ENCODE data around the gene DOP1B. TPM values are rescaled to one million over a fixed set of nuclear protein-coding genes. Genes with fewer than 3 reads are reported as not detected.

Gene DOP1B
- total RNA-seq, 6 donors from 2014 or later = 13.7 to 78.6 (median 23.0) TPM

- no peak for TF ChIP-seq EP300 (IDR thresholded peaks at IDR 0.05)
- no peak for TF ChIP-seq POLR2AphosphoS5 (IDR thresholded peaks at IDR 0.05)
- TF ChIP-seq CTCF (IDR thresholded peaks at IDR 0.05) = no peak
- no peak for TF ChIP-seq POLR2A (IDR thresholded peaks at IDR 0.05)
- H3K27ac ChIP-seq = no peak overlapping the region
- 95 to 98% methylated on average over 5 of the region's 5 CpGs for WGBS, 2 donors
- peaks cover 0 to 5% (median 2%) of the 10 kb centered on the region in 4 donors for H3K36me3 ChIP-seq
- H3K9me3 ChIP-seq = no peaks in the 10 kb centered on the region
- no peaks in the 10 kb centered on the region for H3K27me3 ChIP-seq
- ATAC-seq (ENCODE audit: low FRiP score in 2 of 2) (no peak), DNase-seq (no peak)
- H3K4me3 ChIP-seq = no peak overlapping the region
- H3K4me1 ChIP-seq = peaks cover 13 to 19% (median 14%) of the 10 kb centered on the region in 4 donors
Measured at GRCh38 chr21:36147911-36148310, 8.7 kb upstream of the DOP1B start.

- WGBS, 2 donors = 86 to 96% methylated on average over 3 of the region's 3 CpGs
- Histone ChIP-seq H3K4me3 (no peak overlapping the region), H3K9me3 (no peaks in the 10 kb centered on the region), H3K4me1 (peaks cover 13 to 19% (median 14%) of the 10 kb centered on the region in 4 donors), H3K27ac (no peak overlapping the region), H3K36me3 (peaks cover 0 to 5% (median 2%) of the 10 kb centered on the region in 4 donors), H3K27me3 (no peaks in the 10 kb centered on the region)
- TF ChIP-seq CTCF (IDR thresholded peaks at IDR 0.05) (no peak), POLR2A (IDR thresholded peaks at IDR 0.05) (no peak), EP300 (IDR thresholded peaks at IDR 0.05) (no peak), POLR2AphosphoS5 (IDR thresholded peaks at IDR 0.05) (no peak)
- ATAC-seq (ENCODE audit: low FRiP score in 2 of 2) = no peak
- DNase-seq = no peak
Measured at GRCh38 chr21:36148886-36149285, 7.7 kb upstream of the DOP1B start.

- peak overlapping the region in 1 of 4 donors; percentile 7 for H3K4me3 ChIP-seq
- peaks cover 13 to 20% (median 15%) of the 10 kb centered on the region in 4 donors for H3K4me1 ChIP-seq
- TF ChIP-seq POLR2AphosphoS5 (IDR thresholded peaks at IDR 0.05) (peak in 1 of 2 donors; percentile 25), EP300 (IDR thresholded peaks at IDR 0.05) (no peak), POLR2A (IDR thresholded peaks at IDR 0.05) (peak in 1 of 4 donors; percentile 13), CTCF (IDR thresholded peaks at IDR 0.05) (no peak)
- peak; percentile 87 to 93 for ATAC-seq (ENCODE audit: low FRiP score in 2 of 2)
- peaks cover 0 to 5% (median 2%) of the 10 kb centered on the region in 4 donors for H3K36me3 ChIP-seq
- 38 to 45% methylated on average over 6 to 7 of the region's 7 CpGs for WGBS, 2 donors
- no peaks in the 10 kb centered on the region for H3K27me3 ChIP-seq
- peak in 1 of 2 donors; percentile 83 for DNase-seq
- H3K9me3 ChIP-seq = no peaks in the 10 kb centered on the region
- peak overlapping the region; percentile 41 to 79 (median 74) for H3K27ac ChIP-seq
Measured at GRCh38 chr21:36149788-36150711, 6.6 kb upstream of the DOP1B start.

GRCh38 chr21:36155603-36156338, 853 bp upstream of the DOP1B start:
- peak in 1 of 2 donors; percentile 86 for ATAC-seq (ENCODE audit: low FRiP score in 2 of 2)
- WGBS, 2 donors = 7 to 47% methylated on average over 5 to 48 of the region's 53 CpGs
- peak in 1 of 2 donors; percentile 89 for DNase-seq

More at GRCh38 chr21:36155603-36156338, 853 bp upstream of the DOP1B start:
- Histone ChIP-seq H3K4me1 (peaks cover 11 to 25% (median 13%) of the 10 kb centered on the region in 4 donors), H3K4me3 (peak overlapping the region; percentile 61 to 90 (median 80)), H3K9me3 (no peaks in the 10 kb centered on the region), H3K27ac (peak overlapping the region; percentile 87 to 96 (median 88)), H3K36me3 (no peaks in the 10 kb centered on the region), H3K27me3 (no peaks in the 10 kb centered on the region)
- TF ChIP-seq EP300 (IDR thresholded peaks at IDR 0.05) (peak in 1 of 4 donors; percentile 30), POLR2A (IDR thresholded peaks at IDR 0.05) (peak in 3 of 4 donors; percentile 84 to 96 (median 90)), CTCF (IDR thresholded peaks at IDR 0.05) (no peak), POLR2AphosphoS5 (IDR thresholded peaks at IDR 0.05) (peak; percentile 77 to 95)
